IgD-negative memory B cell (primary cell): Measurements from ENCODE around the gene AFF3. TPM values are rescaled to one million over a fixed set of nuclear protein-coding genes. Genes with fewer than 3 reads are reported as not detected.
"Not testable (repeated sequence)": the region's sequence is repeated elsewhere in the genome, so short reads cannot be mapped to it uniquely, and the experiment has no call there.

Experiments used
- H3K27ac Mint-ChIP-seq, 3 donors: one replicate each; pipeline ENCODE4 v1.8.0; 2020 to 2022; ENCODE audit warnings: mild to moderate bottlenecking in 3 of 3, mixed read lengths in 3 of 3, moderate library complexity in 1 of 3
- H3K27me3 Mint-ChIP-seq: one replicate; pipeline ENCODE4 v1.8.0; 2021; ENCODE audit warnings: mixed read lengths
- H3K36me3 Mint-ChIP-seq: one replicate; pipeline ENCODE4 v1.8.0; 2020; ENCODE audit warnings: mild to moderate bottlenecking, mixed read lengths
- H3K4me1 Mint-ChIP-seq, 3 donors: one replicate each; pipeline ENCODE4 v1.8.0; 2020 to 2022; ENCODE audit warnings: mixed read lengths in 3 of 3, mild to moderate bottlenecking in 1 of 3
- H3K4me3 Mint-ChIP-seq, 4 donors: one replicate each; pipeline ENCODE4 v1.8.0; 2020 to 2022; ENCODE audit warnings: mild to moderate bottlenecking in 4 of 4, mixed read lengths in 4 of 4, moderate library complexity in 3 of 4
- H3K9me3 Mint-ChIP-seq, 3 donors: one replicate each; pipeline ENCODE4 v1.8.0; 2020 to 2021; ENCODE audit warnings: mixed read lengths in 3 of 3, mild to moderate bottlenecking in 1 of 3
- polyA plus RNA-seq: library from polyadenylated mRNA; unstranded; fragments of 300-500 nt; fragmentation: Illumina TruSeq; gene quantifications from one replicate; pipeline ENCODE4 v1.2.3, GENCODE V29; 2021

AFF3 gene
- polyA plus RNA-seq, 1 donor from 2014 or later = 85.9 TPM

DNA sequence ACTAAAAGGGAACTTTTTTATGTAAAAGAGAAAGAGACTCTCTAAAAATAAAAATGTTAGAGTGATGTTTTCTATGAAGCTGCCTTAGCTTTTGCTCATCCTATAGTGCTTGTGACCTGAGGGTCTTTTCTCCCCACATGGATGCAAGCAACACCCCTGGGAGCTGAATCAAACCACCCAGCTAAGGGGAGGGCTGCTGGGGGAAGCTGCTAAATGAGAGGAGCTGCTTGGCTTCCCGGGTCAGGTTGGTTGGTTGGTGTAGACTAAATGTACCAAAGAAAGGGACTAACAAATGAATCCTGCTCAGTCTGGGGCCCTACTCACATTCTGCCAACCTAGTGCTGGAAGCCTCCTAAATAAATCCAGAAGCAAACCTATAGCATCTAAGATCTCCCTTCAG lies 35.0 kb downstream of the AFF3 start:
- Mint-ChIP-seq H3K27ac (peak overlapping the region in 1 of 3 donors; percentile 4), H3K4me3 (peak overlapping the region in 2 of 4 donors; percentile 24 to 94)

DNA sequence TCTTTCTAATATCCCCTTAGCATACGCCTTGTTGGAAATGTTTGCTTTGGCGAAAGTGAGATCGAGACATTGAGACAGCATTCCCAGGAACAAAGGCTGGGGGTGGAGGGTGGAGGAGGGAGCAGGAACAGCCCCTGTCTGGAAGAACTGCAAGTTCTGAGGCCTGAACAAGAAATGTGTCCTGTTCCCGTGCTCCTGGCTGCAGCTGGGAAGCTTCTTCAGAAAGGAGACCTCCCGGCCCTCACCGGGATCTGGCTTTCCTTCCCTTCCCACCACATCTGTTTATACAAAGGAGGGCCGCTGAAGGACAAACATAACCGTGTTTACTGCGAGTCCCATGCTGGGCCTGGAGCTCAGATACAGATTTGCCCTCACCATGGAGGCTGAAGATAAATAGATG lies 35.9 kb downstream of the AFF3 start:
- no peaks in the 10 kb centered on the region for H3K9me3 Mint-ChIP-seq
- peaks cover 2% of the 10 kb centered on the region for H3K36me3 Mint-ChIP-seq
- peak overlapping the region in 2 of 3 donors; percentile 87 for H3K27ac Mint-ChIP-seq
- peaks cover 3% of the 10 kb centered on the region for H3K27me3 Mint-ChIP-seq
- peak overlapping the region in 2 of 4 donors; percentile 94 to 96 for H3K4me3 Mint-ChIP-seq
- H3K4me1 Mint-ChIP-seq = peaks cover 39 to 51% (median 40%) of the 10 kb centered on the region in 3 donors

More for the DNA sequence above, 35.0 kb downstream of the AFF3 start:
- Mint-ChIP-seq H3K36me3 (peaks cover 7% of the 10 kb centered on the region), H3K9me3 (no peaks in the 10 kb centered on the region), H3K4me1 (peaks cover 44 to 51% (median 48%) of the 10 kb centered on the region in 3 donors), H3K27me3 (peaks cover 3% of the 10 kb centered on the region)

DNA sequence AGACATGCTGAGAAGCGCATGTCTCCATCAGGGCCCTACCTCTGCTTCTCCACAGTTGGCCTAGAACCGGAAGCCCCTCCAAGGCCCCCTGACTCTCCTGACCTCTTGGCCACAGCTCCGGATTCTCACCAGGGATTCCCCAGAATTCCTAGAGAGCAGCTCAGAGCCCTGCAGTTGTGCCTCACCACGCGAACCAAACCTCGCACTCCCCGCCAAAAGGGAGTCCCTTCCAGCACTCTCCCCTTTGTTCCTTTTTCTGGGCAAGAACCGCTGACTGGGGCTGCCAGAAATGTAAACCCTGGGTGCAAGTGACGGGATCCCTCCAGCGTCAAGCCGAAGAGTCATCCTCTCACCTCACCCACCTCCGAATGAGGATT lies 36.7 kb downstream of the AFF3 start:
- no peaks in the 10 kb centered on the region for H3K9me3 Mint-ChIP-seq
- peaks cover 32 to 46% (median 33%) of the 10 kb centered on the region in 3 donors for H3K4me1 Mint-ChIP-seq

DNA sequence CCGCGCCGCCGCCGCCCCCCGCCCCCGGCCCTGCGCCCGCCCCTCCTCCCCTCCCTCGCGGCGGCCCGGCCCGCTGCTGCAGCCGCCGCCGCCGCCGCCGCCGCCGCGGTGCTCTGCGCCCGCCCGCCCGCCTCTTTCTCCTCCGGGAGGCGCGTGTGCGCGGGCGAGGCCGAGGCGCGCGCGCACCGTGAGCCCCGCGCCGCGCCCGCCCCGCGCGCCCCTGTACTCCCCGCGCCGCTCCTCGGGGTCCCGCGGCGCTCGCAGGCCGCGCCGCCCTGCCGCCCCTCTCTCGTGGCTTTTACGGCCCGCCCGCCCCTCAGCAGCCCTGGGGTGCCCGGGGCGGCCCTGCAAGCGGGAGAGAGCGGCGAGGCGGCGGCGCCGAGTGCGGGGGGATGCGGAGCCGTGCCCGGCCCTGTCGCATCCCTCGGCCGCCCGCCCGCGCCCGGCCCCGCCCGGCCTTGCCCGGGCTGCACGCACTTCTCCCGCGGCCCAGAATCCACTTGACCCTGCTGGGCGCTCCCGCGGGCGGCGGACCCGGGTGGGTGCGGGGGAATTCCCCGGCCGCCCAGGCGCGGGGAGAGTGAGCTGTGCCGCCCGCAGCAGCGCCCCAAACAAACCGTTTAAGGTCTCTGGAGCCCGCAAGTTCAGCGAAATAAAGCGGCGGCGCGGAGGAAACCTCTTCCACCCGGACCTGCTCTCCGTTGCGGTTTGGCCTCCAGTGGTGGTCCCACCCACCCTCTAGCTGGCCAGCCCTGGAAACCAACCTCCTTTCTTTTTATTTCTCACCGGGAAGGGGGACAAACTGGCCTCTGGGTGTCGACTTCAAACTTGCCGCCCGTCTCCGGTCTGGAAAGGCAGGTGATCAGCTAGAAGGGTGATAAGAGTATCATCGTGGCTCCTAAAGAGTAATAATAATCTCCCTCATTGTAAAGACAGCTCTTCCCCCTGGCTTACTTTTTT lies 37.4 kb downstream of the AFF3 start:
- Mint-ChIP-seq H3K36me3 (peaks cover 2% of the 10 kb centered on the region), H3K27ac (peak overlapping the region; percentile 87 to 92 (median 87)), H3K4me1 (peaks cover 26 to 40% (median 27%) of the 10 kb centered on the region in 3 donors), H3K4me3 (peak overlapping the region; percentile 87 to 96 (median 95)), H3K27me3 (peaks cover 2% of the 10 kb centered on the region), H3K9me3 (no peaks in the 10 kb centered on the region)

More for the DNA sequence above, 36.7 kb downstream of the AFF3 start:
- H3K4me3 Mint-ChIP-seq = peak overlapping the region; percentile 87 to 96 (median 95)
- peak overlapping the region; percentile 87 to 92 (median 87) for H3K27ac Mint-ChIP-seq
- peaks cover 3% of the 10 kb centered on the region for H3K27me3 Mint-ChIP-seq
- H3K36me3 Mint-ChIP-seq = peaks cover 2% of the 10 kb centered on the region

DNA sequence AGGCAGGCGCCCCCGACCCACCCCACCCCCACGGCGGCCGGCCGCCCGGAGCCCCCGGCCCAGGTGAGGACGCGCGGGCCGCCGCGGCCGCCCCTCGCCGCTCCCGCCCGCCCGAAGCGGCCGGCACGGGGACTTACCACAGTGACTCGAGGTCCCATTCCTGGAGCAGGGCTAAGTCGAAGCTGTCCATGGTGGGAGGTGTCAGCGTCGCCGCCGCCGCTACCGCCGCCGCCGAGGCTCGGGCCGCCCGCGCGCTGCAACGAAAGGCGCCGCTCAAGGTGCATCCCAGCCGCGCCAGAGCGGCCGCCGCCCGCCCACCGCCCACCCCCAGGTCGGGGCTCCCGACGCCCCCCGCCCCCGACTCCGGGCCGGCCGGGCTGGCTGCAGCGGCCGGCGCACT lies 38.1 kb downstream of the AFF3 start:
- H3K36me3 Mint-ChIP-seq, H3K27me3 Mint-ChIP-seq, H3K4me3 Mint-ChIP-seq: not testable (repeated sequence)

DNA sequence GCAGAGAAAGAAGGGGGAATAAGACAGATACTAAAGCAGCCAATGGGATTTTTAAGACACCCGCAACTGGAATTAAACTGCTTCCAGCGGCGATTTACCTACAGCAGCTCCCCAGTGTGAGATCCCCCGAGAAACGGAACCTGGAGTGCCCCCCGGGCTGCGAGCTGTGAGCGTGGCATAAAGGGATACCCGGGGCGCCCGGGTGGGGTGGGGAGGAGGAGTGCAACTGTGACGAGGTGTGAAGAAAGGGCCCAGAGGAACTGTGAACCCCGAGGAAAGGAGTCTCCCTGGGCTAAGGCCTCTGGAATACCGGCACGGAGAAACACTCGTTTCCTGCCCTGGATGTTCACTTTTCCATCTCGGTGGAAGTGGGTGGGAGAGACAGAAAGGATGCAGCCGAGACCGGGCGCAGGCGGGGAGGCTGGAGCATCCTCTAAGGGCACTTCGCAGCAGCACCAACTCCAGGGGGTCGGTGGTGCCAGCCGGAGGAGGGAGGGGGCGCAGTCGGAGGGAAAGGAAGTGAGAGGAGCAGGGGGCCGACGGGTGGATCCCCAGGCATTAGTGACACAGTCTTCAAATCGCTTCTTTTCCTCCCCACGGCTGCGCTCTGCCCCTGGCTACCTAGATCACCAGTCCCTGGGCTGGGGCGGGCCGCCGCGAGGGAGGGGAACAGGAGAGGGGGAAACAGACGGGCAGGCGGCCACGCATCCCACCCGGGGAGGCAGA lies 38.7 kb downstream of the AFF3 start:
- H3K9me3 Mint-ChIP-seq, H3K36me3 Mint-ChIP-seq, H3K27me3 Mint-ChIP-seq: not testable (repeated sequence)
- Mint-ChIP-seq H3K27ac (peak overlapping the region in 1 of 3 donors; percentile 78), H3K4me3 (peak overlapping the region; percentile 52 to 90 (median 74)), H3K4me1 (peaks cover 20 to 34% (median 21%) of the 10 kb centered on the region in 3 donors)

More for the DNA sequence above, 38.1 kb downstream of the AFF3 start:
- not testable (repeated sequence) for H3K9me3 Mint-ChIP-seq, H3K27ac Mint-ChIP-seq
- H3K4me1 Mint-ChIP-seq = peaks cover 20 to 34% (median 21%) of the 10 kb centered on the region in 3 donors

DNA sequence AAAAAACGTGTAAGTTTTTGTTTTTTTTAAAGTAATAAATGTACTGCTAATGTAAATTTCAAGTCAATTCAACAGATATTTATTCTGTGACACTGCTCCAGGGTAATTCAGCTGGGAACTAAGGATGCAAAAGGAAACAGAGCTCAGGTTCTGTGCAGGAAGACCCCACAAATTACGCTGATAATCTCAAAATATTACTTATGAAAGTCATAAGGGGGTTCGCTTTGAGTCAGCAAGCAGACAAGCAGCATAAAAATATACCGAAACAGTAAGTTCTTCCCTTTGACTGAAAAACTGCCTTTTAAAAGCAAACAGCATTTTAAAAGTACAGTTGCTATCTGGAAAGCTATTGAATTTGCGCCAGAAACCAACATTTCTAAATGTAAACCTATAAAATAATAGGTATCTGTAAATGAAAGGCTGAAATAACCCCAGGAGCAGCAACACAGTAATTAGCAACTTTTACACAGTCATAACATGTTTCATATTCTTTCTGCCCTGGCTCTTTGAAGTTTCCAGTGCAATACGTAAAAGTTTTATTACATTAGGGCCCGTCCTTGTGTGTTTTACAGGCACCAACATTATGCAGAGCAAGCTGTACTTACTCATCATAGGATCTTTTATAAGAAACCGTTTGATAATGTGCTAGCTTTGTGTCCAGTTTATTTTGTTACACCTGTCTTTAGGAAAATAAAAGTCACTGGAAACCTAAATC lies 39.8 kb downstream of the AFF3 start:
- Mint-ChIP-seq H3K4me1 (peaks cover 15 to 26% (median 16%) of the 10 kb centered on the region in 3 donors), H3K4me3 (peak overlapping the region in 2 of 4 donors; percentile 81 to 90), H3K27ac (peak overlapping the region in 2 of 3 donors; percentile 71 to 78)
- H3K27me3 Mint-ChIP-seq, H3K9me3 Mint-ChIP-seq, H3K36me3 Mint-ChIP-seq: not testable (repeated sequence)

DNA sequence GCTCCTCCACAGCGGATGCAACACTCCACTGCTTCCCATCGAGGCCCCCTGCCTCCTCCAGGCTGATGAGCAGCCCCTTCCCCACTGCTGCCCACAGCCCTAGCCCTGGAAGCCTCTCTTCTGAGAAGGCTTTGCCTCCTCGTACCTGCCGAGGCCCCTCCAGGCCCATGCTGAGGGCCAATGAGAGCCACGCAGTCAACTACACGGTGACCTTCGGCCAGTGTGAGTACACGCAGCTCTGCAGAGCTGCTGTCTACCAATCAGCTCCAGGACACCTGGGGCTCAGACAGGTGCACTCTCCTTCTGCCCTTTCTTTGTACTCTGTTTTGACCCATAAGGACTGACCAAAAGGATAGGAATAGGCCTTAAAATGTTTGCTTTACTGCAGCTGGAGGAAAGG lies 43.5 kb downstream of the AFF3 start:
- H3K36me3 Mint-ChIP-seq, H3K9me3 Mint-ChIP-seq, H3K27me3 Mint-ChIP-seq, H3K4me3 Mint-ChIP-seq, H3K4me1 Mint-ChIP-seq: not testable (repeated sequence)
- H3K27ac Mint-ChIP-seq = peak overlapping the region in 1 of 3 donors; percentile 43

DNA sequence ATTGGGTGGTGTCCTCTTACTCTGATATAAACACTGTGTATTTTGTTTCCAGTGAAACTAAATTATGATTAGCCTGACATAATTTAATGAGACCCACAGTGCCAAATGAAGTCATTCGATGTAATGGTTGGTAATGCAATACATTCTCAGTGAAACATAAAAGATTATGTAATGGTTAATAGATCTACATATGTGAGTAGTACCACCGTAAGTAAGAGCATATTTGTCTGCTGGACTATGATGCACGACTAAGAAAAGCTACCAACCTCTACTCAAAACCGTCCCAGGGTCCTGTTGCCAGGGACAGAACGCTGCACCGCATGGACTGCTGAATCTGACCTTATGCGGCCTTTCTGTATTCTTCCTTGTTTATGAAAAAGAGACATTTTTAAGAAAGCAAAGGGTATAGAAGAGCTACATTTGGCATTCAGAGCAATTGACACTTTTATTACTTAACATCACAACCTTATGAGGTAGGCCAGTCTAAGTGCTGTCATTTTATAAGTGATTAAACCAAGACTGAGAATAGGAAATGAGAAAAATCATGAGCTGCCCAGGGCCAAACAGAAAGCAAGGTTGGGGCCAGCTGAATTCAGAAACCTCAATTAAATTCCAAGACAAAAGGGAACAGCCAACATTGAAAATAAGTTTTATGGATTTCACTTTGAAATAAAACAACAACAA lies 44.6 kb downstream of the AFF3 start:
- not testable (repeated sequence) for H3K27ac Mint-ChIP-seq, H3K4me3 Mint-ChIP-seq

DNA sequence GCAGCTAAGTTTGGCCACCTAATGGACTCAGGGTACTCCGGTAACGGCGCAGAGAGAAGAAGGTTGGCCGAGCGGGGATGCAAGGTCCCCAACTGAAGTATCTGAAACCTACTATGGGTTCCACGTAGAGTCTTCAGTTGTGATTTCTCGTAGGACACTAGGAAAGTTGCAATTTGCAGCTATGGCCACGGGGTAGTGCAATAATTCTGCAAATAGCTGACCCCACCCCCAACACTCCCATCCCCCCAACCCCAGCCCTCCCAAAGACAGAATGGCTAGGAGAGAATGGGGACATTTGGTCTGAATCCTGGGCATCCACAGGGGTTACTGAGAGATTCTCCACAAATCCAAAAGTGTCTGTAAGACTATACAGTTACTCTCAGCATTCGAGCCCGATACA lies 46.5 kb downstream of the AFF3 start:
- H3K27me3 Mint-ChIP-seq, H3K36me3 Mint-ChIP-seq, H3K27ac Mint-ChIP-seq, H3K4me1 Mint-ChIP-seq, H3K4me3 Mint-ChIP-seq, H3K9me3 Mint-ChIP-seq: not testable (repeated sequence)

More for the DNA sequence above, 44.6 kb downstream of the AFF3 start:
- not testable (repeated sequence) for H3K4me1 Mint-ChIP-seq, H3K27me3 Mint-ChIP-seq, H3K9me3 Mint-ChIP-seq, H3K36me3 Mint-ChIP-seq

DNA sequence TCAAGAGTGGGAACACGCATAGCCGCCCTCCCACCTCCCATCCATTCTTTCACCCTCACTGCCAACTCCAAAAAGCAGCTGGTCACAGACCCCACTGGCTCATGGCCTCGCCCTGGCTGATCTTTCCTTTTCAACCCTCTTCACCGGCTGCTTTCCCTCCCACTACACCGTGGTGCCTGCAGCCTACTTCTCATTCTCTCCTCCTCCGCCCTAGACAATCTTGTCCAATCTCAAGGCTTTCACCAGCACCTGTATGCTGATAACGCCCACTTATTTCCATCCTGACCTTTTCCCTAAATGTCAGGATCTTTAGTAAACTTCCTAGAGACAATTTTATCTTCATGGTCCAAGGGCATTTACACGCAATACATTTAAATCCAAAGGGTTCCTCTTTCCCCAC lies 50.6 kb downstream of the AFF3 start:
- not testable (repeated sequence) for H3K9me3 Mint-ChIP-seq, H3K27ac Mint-ChIP-seq, H3K4me3 Mint-ChIP-seq, H3K4me1 Mint-ChIP-seq, H3K27me3 Mint-ChIP-seq, H3K36me3 Mint-ChIP-seq

DNA sequence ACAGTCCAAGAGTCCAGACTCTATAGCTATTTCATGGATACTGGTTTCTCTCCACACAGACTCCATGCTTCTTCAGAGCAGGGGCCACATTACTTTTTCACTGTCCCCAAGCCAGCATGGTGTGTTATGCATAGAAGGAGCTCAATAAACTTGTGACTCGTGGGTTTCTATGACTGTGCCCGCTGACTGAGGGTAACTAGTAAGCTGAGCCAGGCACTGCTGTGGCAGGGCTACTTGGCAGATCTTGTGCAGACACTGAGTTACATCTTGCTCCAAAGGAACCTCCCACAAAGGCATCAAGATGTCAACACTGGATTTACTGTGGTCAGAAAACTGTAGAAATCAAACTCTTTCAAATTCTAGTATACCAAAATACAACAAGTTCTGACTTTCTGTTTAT lies 56.6 kb downstream of the AFF3 start:
- H3K9me3 Mint-ChIP-seq, H3K4me3 Mint-ChIP-seq, H3K36me3 Mint-ChIP-seq, H3K27me3 Mint-ChIP-seq, H3K4me1 Mint-ChIP-seq, H3K27ac Mint-ChIP-seq: not testable (repeated sequence)

DNA sequence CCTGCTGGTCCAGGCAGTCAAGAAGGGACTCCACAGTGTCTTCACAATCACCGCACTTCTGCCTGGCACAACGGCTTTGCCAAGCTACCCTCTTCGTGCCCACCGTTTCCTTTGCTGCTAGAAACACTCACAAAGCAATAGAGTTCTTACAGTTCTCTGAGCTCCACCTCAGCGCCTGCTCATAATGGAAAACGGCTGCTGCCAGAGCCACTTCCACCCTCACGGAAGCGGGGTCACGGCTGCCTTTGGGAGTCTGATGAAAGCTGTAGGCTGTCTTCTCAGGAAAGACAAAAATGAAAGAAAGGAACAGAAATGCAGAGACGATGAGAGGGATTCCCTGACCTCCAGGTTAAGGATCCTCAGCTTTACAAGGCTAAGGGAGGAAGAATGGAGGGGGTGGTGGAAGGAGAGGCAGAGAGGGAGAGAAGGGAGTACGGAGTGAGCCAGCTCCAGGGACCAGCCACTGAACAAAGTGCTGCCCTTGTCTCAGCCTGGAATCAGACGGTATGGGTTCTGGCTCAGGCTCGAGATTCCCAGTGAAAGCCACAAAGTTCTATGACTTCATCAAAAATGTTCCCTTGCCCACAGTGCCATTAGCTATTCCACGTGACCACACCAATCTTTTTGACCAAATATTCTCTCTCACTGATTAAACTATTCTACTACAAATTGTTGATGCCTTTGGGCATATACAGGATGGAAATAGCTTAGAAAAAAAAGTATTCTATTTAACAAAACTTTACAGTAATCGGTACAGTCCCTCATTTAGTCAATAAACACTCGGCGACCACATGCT lies 58.8 kb downstream of the AFF3 start:
- not testable (repeated sequence) for H3K36me3 Mint-ChIP-seq, H3K9me3 Mint-ChIP-seq, H3K27ac Mint-ChIP-seq, H3K4me3 Mint-ChIP-seq, H3K4me1 Mint-ChIP-seq, H3K27me3 Mint-ChIP-seq
